GM12872 (cell line): ENCODE results near the gene PDAP1.

ENCODE experiments used
- TF ChIP-seq, protein P1 (sequence below): IDR thresholded peaks from 3 replicates; pipeline ENCODE4 v1.5.1; 2011; ENCODE audit warnings: low read depth, mild to moderate bottlenecking, low read length, moderate library complexity; ENCODE audit not compliant: insufficient read depth

PDAP1 gene

DNA sequence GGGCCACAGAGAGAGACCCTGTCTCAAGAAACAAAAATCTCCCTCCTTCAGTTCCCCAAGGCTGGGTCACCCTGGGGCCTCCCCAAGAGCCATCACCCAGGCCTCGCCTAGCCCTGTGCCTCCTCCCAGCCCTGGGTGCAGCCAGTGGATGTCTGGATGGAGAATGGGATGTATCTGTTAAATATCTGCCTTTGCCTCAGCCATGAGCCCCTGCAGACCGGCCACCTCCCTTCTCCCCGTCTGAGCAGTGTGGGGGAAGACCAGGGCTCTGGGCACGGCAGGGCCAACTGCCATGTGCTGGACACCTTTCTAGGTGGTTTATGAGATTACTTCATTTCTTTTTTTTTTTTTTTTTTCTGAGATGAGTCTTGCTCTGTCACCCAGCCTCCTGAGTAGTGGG, 23.9 kb downstream of the PDAP1 start:
- TF ChIP-seq, protein P1, sequence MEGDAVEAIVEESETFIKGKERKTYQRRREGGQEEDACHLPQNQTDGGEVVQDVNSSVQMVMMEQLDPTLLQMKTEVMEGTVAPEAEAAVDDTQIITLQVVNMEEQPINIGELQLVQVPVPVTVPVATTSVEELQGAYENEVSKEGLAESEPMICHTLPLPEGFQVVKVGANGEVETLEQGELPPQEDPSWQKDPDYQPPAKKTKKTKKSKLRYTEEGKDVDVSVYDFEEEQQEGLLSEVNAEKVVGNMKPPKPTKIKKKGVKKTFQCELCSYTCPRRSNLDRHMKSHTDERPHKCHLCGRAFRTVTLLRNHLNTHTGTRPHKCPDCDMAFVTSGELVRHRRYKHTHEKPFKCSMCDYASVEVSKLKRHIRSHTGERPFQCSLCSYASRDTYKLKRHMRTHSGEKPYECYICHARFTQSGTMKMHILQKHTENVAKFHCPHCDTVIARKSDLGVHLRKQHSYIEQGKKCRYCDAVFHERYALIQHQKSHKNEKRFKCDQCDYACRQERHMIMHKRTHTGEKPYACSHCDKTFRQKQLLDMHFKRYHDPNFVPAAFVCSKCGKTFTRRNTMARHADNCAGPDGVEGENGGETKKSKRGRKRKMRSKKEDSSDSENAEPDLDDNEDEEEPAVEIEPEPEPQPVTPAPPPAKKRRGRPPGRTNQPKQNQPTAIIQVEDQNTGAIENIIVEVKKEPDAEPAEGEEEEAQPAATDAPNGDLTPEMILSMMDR, result no peak

GRCh38 chr7:99383791-99384370, 24.5 kb downstream of the PDAP1 start:
- TF ChIP-seq, protein P1, result no peak

DNA sequence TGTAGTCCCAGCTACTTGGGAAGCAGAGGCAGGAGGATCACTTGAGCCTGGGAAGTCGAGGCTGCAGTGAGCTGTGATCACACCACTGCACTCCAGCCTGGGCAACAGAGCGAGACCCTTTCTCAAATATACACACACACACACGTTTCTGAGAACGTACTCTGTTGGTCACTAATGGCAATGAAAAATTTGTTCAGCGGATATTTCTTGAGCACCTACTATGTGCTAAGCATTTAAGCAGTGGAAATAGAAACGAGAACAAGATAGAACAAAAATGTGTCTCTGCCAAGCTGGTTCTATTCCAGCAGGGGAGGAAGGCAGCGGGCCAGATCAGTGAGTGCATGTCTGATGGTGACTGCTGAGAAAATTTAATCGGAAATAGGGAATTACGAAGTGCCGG, 25.2 kb downstream of the PDAP1 start:
- TF ChIP-seq, protein P1, result no peak

DNA sequence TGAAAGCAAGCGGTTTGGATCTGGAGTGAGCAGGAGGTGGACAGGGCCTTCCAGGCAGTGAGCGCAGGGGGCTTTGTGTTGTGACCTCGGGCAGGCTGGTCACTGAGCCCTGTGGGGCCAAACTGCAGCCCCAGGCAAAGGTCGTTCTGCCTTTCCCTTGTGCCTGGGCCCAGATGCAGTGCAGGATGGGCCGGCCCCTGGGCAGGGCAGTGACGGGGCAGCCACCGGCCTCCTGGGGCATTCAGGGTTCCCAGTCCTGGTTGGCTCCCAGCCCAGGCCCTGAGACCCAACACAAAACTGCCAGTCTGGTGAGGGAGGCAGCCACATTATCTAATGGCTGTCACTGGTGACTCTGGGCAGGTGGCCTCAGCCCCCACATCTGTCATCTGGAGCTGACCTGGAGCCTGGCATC, 26.7 kb downstream of the PDAP1 start:
- TF ChIP-seq, protein P1, result no peak

DNA sequence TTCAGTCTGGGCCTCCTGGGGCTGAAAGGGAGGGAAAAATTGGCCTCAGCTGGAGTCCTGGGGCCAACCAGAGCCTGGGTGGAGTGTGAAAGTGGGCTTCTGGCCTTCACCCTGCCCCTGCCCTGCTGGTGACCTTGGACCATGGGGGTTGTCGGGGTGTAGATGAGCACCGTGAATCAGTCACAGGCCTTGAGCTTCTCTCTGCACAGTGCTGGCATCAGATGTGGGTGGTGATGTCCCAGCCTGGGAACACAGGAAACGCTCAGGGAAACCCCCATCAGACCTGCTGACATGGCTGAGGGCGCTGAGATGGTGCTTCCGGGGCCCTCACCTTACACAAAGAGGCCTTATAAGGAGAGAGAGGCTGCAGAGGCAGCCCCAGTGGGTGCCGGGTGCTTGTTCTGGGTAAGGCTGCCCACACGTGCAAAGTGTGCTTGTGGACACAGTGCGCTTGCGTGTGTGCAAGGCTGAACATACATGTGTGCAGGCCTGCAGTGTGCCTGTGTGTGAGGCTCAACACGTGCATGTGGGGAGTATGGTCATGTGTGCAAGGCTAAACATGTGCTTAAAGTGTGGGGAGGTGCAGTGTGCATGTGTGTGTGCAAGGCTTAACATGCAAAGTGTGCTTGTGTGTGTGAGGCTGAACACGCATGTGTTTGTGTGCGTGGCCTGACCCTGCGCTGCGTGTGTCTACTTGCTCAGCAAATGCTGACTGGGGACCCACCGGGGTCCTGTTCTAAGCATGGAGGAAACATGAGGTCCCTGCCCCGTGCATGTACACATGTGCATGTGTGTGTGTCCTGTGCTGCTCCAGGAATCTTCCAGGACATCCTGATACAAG, 27.4 kb downstream of the PDAP1 start:
- TF ChIP-seq, protein P1, result no peak

GRCh38 chr7:99380032-99380822, 28.2 kb downstream of the PDAP1 start:
- TF ChIP-seq, protein P1, result no peak

DNA sequence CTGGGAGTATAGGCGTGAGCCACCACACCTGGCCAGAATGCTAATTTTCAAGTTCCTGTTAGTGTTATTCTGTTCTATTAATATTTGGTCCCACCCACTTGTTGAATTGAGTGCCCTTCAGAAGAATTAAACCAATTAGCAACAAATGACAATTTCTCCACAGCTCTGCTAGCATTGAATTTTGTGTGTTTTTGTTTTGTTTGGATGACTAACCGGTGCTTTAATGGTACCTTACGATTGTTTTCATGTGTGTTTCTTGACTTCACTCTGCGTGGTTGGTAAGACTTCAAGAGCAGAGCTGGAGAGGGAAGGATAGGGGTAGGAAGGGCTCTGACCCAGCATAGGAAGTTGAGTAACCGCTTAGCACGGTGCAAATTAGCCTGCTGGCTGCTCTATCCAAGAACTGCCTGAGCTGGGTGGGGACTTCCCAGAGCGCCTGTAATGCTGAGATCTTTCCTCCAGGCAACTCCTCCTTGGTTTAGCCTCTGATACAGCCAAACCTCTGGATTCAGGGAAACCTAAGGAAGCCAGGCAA, 29.3 kb downstream of the PDAP1 start:
- TF ChIP-seq, protein P1, result no peak
